Adrenal gland (tissue), 12 donors: Measurements from ENCODE around the gene HID1. TPM values are rescaled to one million over a fixed set of nuclear protein-coding genes. Genes with fewer than 3 reads are reported as not detected.

Source experiments
- DNase-seq, 7 donors: peaks; one replicate each; pipeline ENCODE4 v3.0.0-alpha.2; 2019 to 2020
- H3K27ac ChIP-seq, 5 donors: fragments of 200-600 bp; sonication (generic) in 4 of 5; 1 replicate in 3 of 5; 2 replicates in 2 of 5; pipeline versions ENCODE4 v1.5.1 to v1.8.0; 2016 to 2020; ENCODE audit warnings: mild to moderate bottlenecking in 1 of 5
- H3K27me3 ChIP-seq: fragments of 200-600 bp; 2 replicates; pipeline ENCODE4 v1.8.0; 2021
- H3K36me3 ChIP-seq, 2 donors: fragments of 200-600 bp; replicated peaks in 1 of 2; 1 replicate in 1 of 2; 2 replicates in 1 of 2; pipeline versions ENCODE4 v1.5.1 to v1.8.0; 2018 to 2022
- H3K4me1 ChIP-seq, 2 donors: fragments of 200-600 bp; replicated peaks in 1 of 2; 1 replicate in 1 of 2; 2 replicates in 1 of 2; pipeline versions ENCODE4 v1.5.1 to v1.8.0; 2018 to 2021
- H3K4me3 ChIP-seq, 4 donors: fragments of 200-600 bp; sonication (generic) in 3 of 4; one replicate each; pipeline ENCODE4 v1.5.1; 2016 to 2018
- H3K9me3 ChIP-seq, 3 donors: fragments of 200-600 bp; sonication (generic) in 1 of 3; replicated peaks in 1 of 3; 1 replicate in 2 of 3; 2 replicates in 1 of 3; pipeline versions ENCODE4 v1.5.1 to v1.8.0; 2016 to 2021
- POLR2A ChIP-seq, 2 donors: fragments of 450-650 bp; IDR thresholded peaks; one replicate each; pipeline ENCODE4 v1.6.1; 2017; ENCODE audit warnings: antibody characterized with exemption in 2 of 2, mild to moderate bottlenecking in 2 of 2, moderate library complexity in 1 of 2
- WGBS, 4 donors: extraction: QIAGEN DNeasy Blood & Tissue Kit in 2 of 4; methylation state at CpG; one replicate each; pipeline versions ENCODE4 v1.1.5 to v1.1.7; 2013 to 2017; 5-methylcytosine and 5-hydroxymethylcytosine counted together
- intact Hi-C, 2 donors: fragments of 100-400 bp; cut with DNase I; formaldehyde crosslinking; loops; one replicate each; pipeline versions ENCODE4 v1.14.1 to v1.15.0; 2022 to 2023
- polyA plus RNA-seq, 3 donors: library from polyadenylated mRNA; stranded (reverse); fragments of 200-250 nt in 2 of 3; fragments of 350-450 nt in 1 of 3; fragmentation: Illumina TruSeq in 1 of 3; extraction: RNeasy Lipid Tissue Mini Kit (QIAGEN cat#74804) in 1 of 3; gene quantifications; one replicate each; pipeline ENCODE4 v1.2.3, GENCODE V29; 2013 to 2014
- total RNA-seq, 9 donors: library from RNA; depleted of rRNA in 4 of 9; stranded (reverse); fragments of >200 nt in 4 of 9; fragments of 120-200 nt in 1 of 9; fragmentation: NEBNext Ultra II Directional in 1 of 9; extraction: Animal tissue kit (Norgen Biotek cat#: 25700) in 1 of 9; gene quantifications; one replicate each; pipeline versions ENCODE4 v1.1.0 to v1.2.4, GENCODE V29; 2013 to 2023
- TF ChIP-seq, protein P1 (sequence below), 6 experiments: fragments of 450-650 bp in 4 of 6; fragments of 200-600 bp in 2 of 6; sonication (generic) in 1 of 6; IDR thresholded peaks; 1 replicate in 5 of 6; 2 replicates in 1 of 6; pipeline versions ENCODE4 v1.5.1 to v1.8.0; 2016 to 2021; ENCODE audit warnings: antibody characterized with exemption in 6 of 6, mild to moderate bottlenecking in 2 of 6, moderate library complexity in 1 of 6
- donor health status: healthy with polysubstance abuse.
- donor health status: Bipolar disorder and iron deficiency.
- donor health status: DM: yes; HTN: yes; CAD: no.
- donor health status: DM: no; HTN: no; CAD: no.
- donor health status: DM: no; HTN: no; CAD: no.
- donor health status: DM: yes; HTN: yes; CAD: no.

HID1 gene
- total and polyA plus RNA-seq, 12 donors, result 2.8 to 42.6 (median 8.3) TPM

DNA sequence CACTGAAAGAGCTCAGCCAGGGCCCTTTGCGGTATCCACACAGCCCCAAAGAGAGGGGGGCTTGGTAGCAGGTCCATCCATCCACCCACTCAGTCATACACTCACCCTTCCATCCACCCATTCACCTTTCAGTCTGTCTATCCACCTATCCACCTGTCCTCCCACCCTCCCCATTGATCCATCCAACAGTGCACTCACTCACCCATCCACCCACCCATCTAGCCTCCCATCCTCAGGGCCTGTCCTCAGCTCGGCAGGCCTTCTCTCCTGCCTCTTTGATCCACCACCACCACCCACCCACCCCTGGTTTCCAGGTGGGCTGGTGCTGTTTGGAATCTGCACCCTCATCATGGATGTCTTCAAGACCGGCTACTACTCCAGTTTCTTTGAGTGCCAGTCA lies 47.3 kb downstream of the HID1 start:
- WGBS, 4 donors, result 73 to 78% (median 76%) methylated on average over 3 of the region's 3 CpGs

DNA sequence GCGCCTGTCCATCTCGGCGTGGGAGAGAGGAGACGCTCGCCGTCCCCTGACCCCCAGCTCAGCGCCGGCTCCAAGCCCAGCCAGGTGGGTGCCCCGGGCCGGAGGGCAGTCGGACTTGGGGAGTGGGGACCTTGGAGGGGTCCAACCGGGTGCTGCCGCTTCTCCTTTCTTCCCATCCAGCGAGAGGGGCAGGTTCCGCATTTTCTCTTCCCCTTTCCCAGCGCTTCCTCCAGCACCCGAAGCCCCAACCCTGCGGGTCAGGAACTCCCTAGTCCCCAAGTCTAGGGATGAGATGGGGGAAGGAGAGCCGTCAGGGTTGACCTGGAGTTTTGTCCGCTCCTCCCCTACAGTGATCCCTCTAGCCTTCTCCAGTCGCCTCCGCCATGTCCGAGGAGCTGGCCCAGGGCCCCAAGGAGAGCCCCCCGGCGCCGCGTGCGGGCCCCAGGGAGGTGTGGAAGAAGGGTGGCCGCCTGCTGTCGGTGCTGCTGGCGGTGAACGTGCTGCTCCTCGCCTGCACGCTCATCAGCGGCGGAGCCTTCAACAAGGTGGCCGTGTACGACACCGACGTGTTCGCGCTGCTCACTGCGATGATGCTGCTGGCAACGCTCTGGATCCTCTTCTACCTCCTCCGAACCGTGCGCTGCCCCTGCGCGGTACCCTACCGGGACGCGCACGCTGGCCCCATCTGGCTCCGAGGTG lies 48.2 kb downstream of the HID1 start, which contains the start of gene OTOP2:
Gene OTOP2 (plus strand): TSS at position 24 of the 699 bp plus-strand sequence. CDS start 360 bp downstream, at position 384.
- peak in 3 of 7 donors; percentile 25 to 34 (median 26) for DNase-seq
- H3K27me3 ChIP-seq, result peaks cover 24% of the 10 kb centered on the region

More for the DNA sequence above, 47.3 kb downstream of the HID1 start:
- no peak for TF ChIP-seq POLR2A (IDR thresholded peaks at IDR 0.05)
- TF ChIP-seq, protein P1, sequence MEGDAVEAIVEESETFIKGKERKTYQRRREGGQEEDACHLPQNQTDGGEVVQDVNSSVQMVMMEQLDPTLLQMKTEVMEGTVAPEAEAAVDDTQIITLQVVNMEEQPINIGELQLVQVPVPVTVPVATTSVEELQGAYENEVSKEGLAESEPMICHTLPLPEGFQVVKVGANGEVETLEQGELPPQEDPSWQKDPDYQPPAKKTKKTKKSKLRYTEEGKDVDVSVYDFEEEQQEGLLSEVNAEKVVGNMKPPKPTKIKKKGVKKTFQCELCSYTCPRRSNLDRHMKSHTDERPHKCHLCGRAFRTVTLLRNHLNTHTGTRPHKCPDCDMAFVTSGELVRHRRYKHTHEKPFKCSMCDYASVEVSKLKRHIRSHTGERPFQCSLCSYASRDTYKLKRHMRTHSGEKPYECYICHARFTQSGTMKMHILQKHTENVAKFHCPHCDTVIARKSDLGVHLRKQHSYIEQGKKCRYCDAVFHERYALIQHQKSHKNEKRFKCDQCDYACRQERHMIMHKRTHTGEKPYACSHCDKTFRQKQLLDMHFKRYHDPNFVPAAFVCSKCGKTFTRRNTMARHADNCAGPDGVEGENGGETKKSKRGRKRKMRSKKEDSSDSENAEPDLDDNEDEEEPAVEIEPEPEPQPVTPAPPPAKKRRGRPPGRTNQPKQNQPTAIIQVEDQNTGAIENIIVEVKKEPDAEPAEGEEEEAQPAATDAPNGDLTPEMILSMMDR (IDR thresholded peaks at IDR 0.05), result no peak
- no peaks in the 10 kb centered on the region for H3K9me3 ChIP-seq
- intact Hi-C loops, result no loop called here
- peaks cover 13 to 20% of the 10 kb centered on the region in 2 donors for H3K4me1 ChIP-seq
- peaks cover 24% of the 10 kb centered on the region for H3K27me3 ChIP-seq
- no peak overlapping the region for H3K4me3 ChIP-seq
- no peak overlapping the region for H3K27ac ChIP-seq
- no peaks in the 10 kb centered on the region for H3K36me3 ChIP-seq
- DNase-seq, result no peak

DNA sequence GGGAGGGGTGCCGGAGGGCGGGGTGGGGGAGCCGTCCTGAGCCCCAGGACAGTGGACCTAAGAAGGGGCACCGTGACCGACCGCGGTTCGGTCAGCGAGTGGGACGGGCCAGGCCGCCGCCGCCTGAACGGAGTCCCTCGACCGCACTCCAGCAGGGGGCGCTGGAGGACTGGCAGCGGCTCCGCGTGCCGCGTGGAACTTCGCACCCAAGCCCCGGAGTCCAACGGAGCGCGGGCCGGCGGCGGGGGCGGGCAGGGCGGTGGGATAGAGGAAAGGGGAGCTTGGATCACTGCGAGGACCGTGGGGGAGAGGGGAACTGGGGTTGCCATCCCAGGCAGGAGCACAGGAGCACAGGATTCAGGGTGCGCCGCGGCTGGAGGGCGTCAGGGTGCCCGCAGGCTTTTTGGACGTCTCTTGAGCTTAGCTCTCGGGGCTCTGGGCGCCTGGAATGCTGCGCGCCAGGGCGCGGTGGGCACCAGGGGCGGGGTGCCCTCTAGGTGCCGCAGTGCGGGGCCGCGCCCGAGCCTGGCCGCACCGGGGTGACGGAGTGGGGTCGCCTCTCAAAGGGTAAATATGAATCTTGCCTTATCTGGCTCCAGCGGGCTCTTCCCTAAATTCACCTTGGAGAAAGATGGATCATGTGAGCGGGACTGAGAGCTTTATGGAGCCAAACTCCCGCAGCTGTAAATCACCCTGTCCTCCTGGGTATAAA lies 48.9 kb downstream of the HID1 start:
- Histone ChIP-seq H3K4me1 (peaks cover 13 to 20% of the 10 kb centered on the region in 2 donors), H3K4me3 (peak overlapping the region in 2 of 4 donors; percentile 24 to 65), H3K9me3 (no peaks in the 10 kb centered on the region), H3K27me3 (peaks cover 24% of the 10 kb centered on the region), H3K36me3 (no peaks in the 10 kb centered on the region), H3K27ac (no peak overlapping the region)
- intact Hi-C loops, result loop anchor here (5.0 kb wide), 1 partner anchor 34 kb away; no protein-coding TSS in a partner anchor
- WGBS, 4 donors, result 2 to 5% (median 2%) methylated on average over 17 to 59 of the region's 59 CpGs
- peak; percentile 56 to 81 (median 75) for DNase-seq
- no peak for TF ChIP-seq POLR2A (IDR thresholded peaks at IDR 0.05)
- TF ChIP-seq, protein P1 (IDR thresholded peaks at IDR 0.05), result peak; percentile 50 to 88 (median 72)

More for the DNA sequence above, 48.2 kb downstream of the HID1 start, which contains the start of gene OTOP2:
- Histone ChIP-seq H3K9me3 (no peaks in the 10 kb centered on the region), H3K36me3 (no peaks in the 10 kb centered on the region), H3K4me3 (peak within 1 kb of the TSS in 2 of 4 donors; percentile 24 to 65), H3K4me1 (peaks cover 13 to 20% of the 10 kb centered on the region in 2 donors), H3K27ac (no peak within 1 kb of the TSS)
- 0 to 4% (median 2%) methylated on average over 5 to 54 of the region's 54 CpGs for WGBS, 4 donors
- no peak for TF ChIP-seq POLR2A (IDR thresholded peaks at IDR 0.05)
- TF ChIP-seq, protein P1 (IDR thresholded peaks at IDR 0.05), result no peak
- intact Hi-C loops, result loop anchor here (5.0 kb wide), 1 partner anchor 33 kb away; no protein-coding TSS in a partner anchor
